T1000 (cell line): ENCODE measurements around the gene DUSP9.
A peak's percentile ranks its signal among the peaks of the same experiment; 100 is the strongest.
"Not testable (repeated sequence)": the region's sequence is repeated elsewhere in the genome, so short reads cannot be mapped to it uniquely, and the experiment has no call there.

Experiments
- DNase-seq: peaks from one replicate; lab custom pipeline; 2025; ENCODE audit warnings: mixed read lengths; lab: John Stamatoyannopoulos, UW

The DUSP9 gene

DNA sequence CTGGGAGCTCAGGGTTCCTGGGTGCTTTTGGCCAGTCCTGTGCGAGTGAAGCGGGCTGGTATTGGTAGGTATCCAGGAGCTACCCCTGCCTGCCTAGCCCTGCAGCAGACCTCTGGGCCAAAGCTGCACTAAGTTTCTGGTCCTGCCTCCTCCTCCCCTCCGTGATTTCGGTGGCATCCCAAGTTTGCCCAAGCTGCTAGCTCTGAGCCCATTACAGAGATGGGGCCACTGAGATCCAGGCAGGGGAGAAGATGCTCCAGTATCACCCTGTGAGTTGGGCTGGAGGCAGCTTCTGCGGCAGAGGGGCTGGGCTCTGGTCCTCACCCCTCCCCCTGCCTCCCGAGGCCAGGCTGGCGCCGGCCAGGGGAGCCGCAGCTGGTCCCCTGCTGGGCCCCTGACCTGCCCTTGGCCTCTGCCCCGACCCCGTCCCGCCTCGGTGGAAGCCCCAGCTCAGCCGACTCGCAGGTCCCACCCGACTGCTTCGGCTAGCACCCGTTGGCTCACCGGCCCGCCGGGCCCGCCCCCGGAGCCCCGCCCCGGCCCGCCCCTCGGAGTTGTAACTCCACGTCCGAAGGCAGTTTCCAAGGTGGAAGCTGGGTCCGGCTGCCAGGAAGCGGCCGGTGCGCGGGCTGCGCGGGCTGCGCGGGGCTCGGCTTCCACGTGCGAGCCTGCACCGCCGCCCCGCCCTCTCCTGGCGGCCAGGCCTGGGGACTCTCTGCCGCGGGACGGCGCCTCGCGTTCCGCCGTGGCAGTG is at the start of gene DUSP9:
DUSP9 (plus strand) TSS at position 584 of the 754 bp plus-strand sequence. CDS start 751 bp downstream, outside the sequence.
- DNase-seq, result no peak

GRCh38 chrX:153598541-153599191 is 48.3 kb upstream of the DUSP9 start, which contains the start of gene CCNQ:
TSS of gene CCNQ (minus strand) at chrX:153599139. CDS start at chrX:153599073, 66 bp downstream.
- no peak for DNase-seq

- peak; percentile 76 for DNase-seq
Measured at GRCh38 chrX:153599192-153600031, 47.6 kb upstream of the DUSP9 start.

DNA sequence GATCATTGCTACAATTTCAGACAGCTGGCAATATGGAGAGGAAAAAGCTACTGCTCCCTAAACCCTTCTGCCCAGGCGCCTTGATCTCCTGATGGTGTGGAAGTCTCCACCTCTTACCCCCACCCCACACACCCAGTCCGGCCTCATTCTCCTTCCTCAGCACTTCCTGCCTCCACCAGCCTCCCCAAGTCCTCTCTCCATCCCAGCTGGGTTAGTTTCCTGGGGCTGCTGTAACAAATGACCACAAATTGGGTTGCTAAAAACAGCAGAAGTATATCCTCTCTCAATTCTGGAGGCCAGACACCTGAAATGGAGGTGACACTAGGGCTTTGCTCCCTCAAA is 47.0 kb upstream of the DUSP9 start:
- DNase-seq, result no peak

DNA sequence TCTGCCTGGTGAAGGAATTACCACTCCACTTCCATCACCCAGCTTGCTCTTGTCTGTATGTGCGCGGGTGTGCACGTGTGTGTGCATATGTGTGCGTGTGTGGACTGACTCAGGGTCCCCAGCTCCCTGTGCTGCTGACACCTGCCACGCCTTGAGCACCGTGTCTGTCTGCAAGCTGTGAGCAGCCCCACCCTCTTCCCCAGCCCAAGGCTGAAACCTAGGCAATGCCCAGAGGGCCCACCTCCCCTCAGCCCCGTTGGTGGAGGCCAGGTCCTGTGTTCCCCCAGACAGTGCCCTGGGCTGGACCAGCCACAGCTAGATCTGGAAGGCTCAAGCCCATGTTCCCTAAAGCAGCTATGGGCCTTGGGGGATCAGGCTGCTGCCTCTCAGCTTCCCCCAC is 46.1 kb upstream of the DUSP9 start:
- no peak for DNase-seq

DNA sequence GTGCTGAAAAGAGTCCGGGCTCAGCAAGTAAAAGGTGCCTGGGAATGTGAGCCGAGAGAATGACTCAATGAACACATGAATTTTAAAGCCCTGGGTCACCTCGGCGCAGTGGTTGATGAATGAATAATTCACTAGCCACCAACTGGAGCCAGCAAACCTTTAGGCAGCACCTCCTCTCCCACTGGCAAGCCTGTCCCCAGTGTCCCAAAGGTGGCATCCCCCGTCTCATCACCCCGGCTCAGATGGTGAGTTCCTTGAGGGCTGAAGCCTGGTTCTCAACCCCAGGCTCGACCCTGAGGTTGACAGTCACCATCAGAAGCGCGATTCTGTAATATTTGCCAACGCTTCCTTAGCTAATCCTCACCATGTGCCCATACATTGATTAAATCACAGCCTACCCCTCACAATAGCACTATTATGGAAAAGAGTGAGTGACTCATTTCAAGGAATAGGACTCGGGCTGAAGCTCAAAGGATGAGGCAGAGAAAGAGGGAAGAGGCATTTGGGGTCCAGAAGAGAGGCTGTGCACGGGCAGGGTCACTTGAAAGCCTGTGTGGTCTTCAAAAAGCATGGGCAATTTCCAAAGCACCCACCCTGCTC is 45.4 kb upstream of the DUSP9 start:
- no peak for DNase-seq

- DNase-seq, result no peak
Measured at GRCh38 chrX:153602601-153603000, 44.4 kb upstream of the DUSP9 start.

GRCh38 chrX:153603131-153603656 is 43.8 kb upstream of the DUSP9 start:
- DNase-seq, result no peak

DNA sequence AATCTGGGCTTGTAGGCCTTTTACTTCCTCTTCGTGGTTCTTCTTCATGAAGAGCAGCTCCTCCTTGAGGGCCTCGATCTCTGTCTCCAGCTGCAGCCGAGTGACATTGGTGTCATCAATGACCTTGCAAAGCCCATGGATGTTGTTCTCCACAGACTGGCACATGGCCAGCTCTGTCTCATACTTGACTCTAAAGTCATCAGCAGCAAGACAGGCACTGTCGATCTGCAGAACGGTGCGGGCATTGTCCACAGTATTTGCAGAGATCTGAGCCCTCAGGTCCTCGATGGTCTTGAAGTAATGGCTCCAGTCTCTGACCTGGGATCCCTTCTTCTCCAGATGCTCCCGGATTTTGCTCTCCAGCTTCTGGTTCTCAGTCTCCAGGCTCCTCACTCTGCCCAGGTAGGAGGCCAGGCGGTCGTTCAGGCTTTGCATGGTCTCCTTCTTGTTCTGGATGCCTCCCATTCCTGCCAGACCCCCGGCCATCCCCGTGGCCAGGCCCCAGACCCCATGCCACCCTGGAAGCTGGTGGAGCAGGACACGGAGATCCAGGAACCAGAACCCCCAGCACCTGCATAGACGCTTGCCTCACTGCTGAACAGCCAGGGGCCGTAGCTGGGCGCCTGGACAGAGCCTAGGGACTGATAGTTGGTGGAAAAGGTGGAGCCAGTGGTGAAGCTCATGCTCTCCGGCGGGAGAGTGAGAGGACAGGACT is 42.2 kb upstream of the DUSP9 start:
- DNase-seq, result not testable (repeated sequence)

DNA sequence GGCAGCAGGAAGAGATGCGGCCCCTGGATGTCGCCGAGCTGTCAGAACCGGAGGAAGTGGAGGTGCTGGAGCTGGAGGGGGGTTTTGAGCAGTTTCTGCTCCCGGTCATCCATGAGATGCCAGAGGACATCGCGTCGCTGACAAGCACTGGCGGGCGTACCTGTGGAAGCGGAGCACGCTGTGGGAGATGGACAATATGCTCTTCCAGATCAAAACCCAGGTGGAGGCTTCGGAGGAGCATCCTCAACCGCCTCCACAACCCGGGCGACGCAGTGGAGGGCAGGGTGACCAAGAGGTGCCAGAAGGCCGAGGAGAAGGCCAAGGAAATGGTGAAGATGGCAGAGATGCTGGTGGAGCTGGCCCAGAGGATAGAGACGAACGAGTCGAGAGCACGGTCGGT is 40.5 kb upstream of the DUSP9 start:
- DNase-seq, result no peak

- DNase-seq, result no peak
Measured at GRCh38 chrX:153608376-153608775, 38.6 kb upstream of the DUSP9 start.

DNA sequence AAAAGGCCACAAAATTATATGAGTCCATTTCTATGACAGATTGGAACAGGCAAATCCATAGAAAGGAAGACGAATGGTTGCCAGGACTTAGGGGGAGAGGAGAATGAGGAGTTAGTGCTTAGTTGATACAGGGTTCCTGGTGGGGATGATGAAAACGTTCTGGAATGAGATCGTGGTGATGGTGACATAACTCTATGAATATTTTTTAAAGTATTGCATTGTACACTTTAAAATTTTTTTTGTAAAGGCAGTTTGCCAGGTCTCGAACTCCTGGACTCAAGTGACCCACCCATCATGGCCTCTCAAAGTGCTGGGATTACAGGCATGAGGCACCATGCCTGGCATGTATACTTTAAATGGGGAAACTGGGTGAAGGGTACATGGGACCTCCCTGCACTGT is 38.2 kb upstream of the DUSP9 start:
- no peak for DNase-seq

DNA sequence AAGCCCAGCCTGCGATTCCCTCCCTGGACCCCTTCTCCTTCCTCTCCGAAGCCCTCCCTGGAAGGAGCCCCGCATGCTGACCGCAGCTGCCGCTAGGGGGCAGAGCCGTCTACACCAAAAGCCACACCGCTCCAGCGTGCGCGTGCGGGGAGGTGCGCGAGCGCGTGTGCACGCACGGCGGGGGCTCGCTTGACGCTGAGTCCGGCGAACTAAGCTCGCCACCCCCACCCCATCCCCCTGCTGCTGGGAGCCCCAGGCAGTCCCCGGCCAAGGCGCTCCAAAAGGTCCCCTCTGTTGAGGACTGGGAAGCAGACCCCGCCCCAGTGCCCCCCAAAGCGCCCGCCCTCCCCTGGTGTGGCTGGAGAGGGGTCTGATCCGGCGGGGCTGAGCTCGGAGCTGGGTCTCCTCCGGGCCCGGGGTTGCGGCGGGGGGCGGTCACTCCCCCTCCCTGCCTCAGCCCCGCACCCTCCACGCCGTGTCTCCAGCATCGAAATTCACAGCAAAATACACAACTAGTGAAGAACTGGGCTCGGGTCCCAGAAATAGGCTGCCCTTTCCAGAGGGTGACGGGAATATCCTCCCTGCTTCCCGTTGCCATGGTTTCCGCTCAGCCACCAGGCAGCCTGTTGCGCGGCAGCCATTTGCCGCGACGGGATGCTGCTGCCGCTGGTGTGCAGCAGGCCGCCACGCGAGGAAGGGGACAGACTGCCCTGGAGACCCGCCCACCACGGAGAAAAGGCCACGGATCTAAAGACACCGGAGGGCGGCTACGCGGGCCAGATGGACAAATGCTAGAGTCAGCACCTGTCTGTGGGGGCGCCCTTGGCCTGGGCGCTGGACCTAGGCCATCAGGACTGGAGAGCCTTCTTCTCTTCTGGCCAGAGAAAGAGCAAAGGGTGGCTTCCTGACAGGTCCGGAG is 36.8 kb upstream of the DUSP9 start:
- no peak for DNase-seq

DNA sequence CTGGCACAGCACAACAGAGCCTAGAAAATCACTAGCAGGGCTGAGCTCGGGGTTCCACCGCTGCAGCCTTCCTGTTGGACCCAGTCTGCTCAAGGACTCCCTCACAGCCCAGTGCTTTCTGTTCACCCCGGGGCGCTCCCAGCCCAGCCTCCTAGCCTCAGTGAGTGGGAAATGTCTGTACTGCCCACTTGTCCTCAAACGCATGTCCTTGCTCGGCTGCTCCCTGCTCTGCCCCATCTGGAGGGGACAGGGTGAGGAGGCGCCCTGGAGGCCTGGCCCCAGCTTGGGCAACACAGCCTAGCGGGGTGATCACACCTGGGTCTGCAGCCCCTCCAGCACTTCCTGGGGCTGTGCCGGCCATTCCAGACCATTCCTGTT is 36.2 kb upstream of the DUSP9 start:
- DNase-seq, result no peak

DNA sequence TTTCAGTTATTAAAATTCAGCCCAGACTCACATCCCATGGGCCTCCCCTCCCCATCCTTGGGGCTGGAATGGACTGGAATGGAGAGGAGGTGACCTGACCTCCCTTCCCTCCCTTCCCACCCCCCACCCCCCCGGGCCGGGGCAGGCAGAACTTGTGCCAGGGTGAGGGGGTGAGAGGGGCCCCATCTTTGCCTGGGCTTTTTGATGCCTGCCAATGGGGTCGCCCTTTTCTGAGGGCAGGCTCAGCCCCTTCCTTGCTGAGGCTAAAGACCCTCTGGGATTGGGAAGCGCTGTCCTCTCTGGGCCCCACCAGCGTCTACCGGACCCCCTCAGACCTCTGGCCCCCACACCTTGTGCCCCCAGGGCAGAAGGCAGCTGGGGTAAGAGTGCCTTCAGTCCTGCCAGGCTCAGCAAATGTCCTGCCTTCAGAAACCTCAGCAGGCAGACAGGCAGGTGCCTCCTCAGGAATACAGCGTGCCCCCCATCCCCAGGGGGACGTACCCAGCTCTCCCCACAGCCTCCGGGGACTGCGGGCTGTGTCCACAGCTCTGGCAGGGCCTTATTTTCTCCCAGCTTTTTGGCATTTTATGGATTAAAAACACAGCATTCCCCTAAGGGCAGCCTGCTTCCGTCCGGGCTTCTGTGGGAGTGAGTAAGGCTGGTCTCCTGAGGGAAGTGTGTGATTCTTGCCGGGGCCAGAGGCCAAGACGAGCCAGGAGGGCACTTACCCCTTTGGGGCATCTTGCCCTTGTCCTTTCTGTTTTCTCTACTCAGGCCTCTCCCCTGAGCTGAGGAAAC is 35.5 kb upstream of the DUSP9 start:
- DNase-seq, result no peak

DNA sequence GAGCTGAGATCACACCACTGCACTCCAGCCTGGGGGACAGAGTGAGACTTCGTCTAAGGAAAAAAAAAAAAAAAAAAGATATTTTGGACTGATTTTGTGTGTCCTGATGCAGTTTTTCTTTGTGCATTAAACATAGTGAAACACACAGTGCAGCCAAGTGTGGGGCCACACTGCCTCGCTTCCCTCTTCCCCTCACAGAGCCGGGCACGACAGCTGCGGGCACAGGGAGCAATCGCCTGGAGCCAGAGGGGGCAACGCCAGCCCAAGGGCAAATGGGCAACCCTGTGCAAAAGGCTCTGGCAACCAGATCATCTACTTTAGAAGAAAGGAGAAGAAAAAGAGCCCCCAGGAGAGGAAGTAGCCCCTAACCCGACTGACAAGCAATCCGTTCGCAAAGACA is 34.6 kb upstream of the DUSP9 start:
- DNase-seq, result no peak

DNA sequence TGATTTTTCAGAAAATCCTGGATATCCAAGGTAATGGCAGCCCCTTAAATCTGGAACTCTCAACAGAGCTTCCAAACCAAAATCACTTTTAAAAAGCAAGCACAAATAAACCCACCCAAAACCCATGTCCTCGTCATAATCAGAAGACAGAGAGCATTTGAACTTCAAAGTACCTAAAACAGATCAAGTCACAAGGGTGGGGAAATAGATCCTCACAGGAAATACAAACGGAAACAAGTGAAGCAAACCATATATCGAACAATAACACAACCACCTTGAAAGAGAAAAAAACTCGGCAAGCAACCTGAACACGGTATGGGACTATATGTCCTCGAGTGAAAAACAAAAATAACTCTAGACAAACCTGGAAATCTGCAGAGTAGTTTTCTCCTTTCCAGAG is 32.2 kb upstream of the DUSP9 start:
- no peak for DNase-seq

GRCh38 chrX:153620576-153620975 is 26.4 kb upstream of the DUSP9 start:
- no peak for DNase-seq

DNA sequence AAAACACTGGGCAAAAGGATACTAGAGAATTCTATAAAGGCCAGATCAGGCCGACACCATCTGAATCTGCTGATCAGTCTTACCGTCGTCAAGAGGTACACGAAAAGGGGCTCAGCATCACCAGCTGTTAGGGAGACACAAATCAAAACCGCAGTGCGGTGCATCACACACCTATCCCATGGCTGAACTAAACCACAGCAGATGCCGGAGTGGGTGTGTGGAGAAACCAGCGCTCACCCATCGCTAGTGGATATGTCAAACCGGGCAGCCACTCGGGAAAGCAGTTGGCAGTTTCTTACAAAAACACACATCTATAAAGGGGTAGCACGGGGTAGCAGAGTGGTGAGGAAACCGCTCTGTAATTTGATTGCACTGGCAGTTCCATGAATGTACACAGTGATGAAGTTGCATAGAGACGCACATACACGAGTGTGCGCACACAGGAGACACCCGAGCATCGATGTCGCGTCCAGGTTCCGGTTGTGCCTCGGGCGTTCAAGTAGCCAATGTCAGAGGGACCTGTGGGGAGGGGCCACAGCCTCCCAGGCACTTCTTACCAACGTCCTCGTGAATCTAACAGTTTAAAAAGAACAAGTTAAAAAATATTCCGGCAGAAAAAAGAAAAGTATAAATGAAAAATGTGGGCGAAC is 24.9 kb upstream of the DUSP9 start:
- DNase-seq, result no peak
